Astrocyte (in vitro differentiated cells and primary cell): Measurements from ENCODE around the gene OR52L1. TPM values are rescaled to one million over a fixed set of nuclear protein-coding genes. Genes with fewer than 3 reads are reported as not detected.
"Not testable (repeated sequence)": the region's sequence is repeated elsewhere in the genome, so short reads cannot be mapped to it uniquely, and the experiment has no call there.

Source experiments
- DNase-seq: peaks from one replicate; pipeline ENCODE4 v3.0.0-alpha.2; 2010; ENCODE audit warnings: low read depth
- FAIRE-seq: peaks from 2 replicates; lab custom pipeline; 2011; peaks lifted over from hg19 to GRCh38; lab: Jason Lieb, UNC
- H2AFZ ChIP-seq: 2 replicates; pipeline ENCODE4 v1.6.0; 2012; ENCODE audit warnings: low read depth, low read length, inconsistent platforms
- H3K27ac ChIP-seq: 2 replicates; pipeline ENCODE4 v1.5.1; 2011; ENCODE audit warnings: low read depth, low read length, inconsistent platforms
- H3K27me3 ChIP-seq: 2 replicates; pipeline ENCODE4 v1.6.0; 2011; ENCODE audit warnings: low read length, inconsistent platforms; ENCODE audit not compliant: insufficient read depth
- H3K36me3 ChIP-seq: 2 replicates; pipeline ENCODE4 v1.5.1; 2011; ENCODE audit warnings: low read length, inconsistent platforms; ENCODE audit not compliant: insufficient read depth
- H3K4me1 ChIP-seq: 2 replicates; pipeline ENCODE4 v1.5.1; 2011; ENCODE audit warnings: low read length, inconsistent platforms; ENCODE audit not compliant: insufficient read depth
- H3K4me2 ChIP-seq: 2 replicates; pipeline ENCODE4 v1.6.0; 2012; ENCODE audit warnings: low read length, inconsistent platforms
- H3K4me3 ChIP-seq: 2 replicates; pipeline ENCODE4 v1.5.1; 2011; ENCODE audit warnings: low read depth, mild to moderate bottlenecking, low read length, inconsistent platforms; ENCODE audit not compliant: insufficient read depth
- H3K79me2 ChIP-seq: 2 replicates; pipeline ENCODE4 v1.6.0; 2012; ENCODE audit warnings: mild to moderate bottlenecking, low read length, inconsistent platforms; ENCODE audit not compliant: insufficient read depth
- H3K9ac ChIP-seq: 2 replicates; pipeline ENCODE4 v1.6.0; 2012; ENCODE audit warnings: mild to moderate bottlenecking, low read length, inconsistent platforms
- H3K9me3 ChIP-seq: 2 replicates; pipeline ENCODE4 v1.5.1; 2012; ENCODE audit warnings: low read depth, mild to moderate bottlenecking, low read length, inconsistent platforms; ENCODE audit not compliant: insufficient read depth
- H4K20me1 ChIP-seq: 2 replicates; pipeline ENCODE4 v1.6.0; 2012; ENCODE audit warnings: low read length, inconsistent platforms; ENCODE audit not compliant: insufficient read depth
- H3K27ac Mint-ChIP-seq: one replicate; pipeline ENCODE4 v1.8.0; 2021; ENCODE audit warnings: mild to moderate bottlenecking, mixed read lengths; ENCODE audit not compliant: unreplicated experiment
- H3K27me3 Mint-ChIP-seq: one replicate; pipeline ENCODE4 v1.8.0; 2021; ENCODE audit warnings: low read depth, mixed read lengths; ENCODE audit not compliant: unreplicated experiment
- H3K36me3 Mint-ChIP-seq: one replicate; pipeline ENCODE4 v1.8.0; 2021; ENCODE audit warnings: low read depth, mixed read lengths; ENCODE audit not compliant: unreplicated experiment
- H3K4me1 Mint-ChIP-seq: one replicate; pipeline ENCODE4 v1.8.0; 2021; ENCODE audit warnings: low read depth, mixed read lengths; ENCODE audit not compliant: unreplicated experiment
- H3K4me3 Mint-ChIP-seq: one replicate; pipeline ENCODE4 v1.8.0; 2021; ENCODE audit warnings: mild to moderate bottlenecking, moderate library complexity, mixed read lengths; ENCODE audit not compliant: unreplicated experiment
- H3K9me3 Mint-ChIP-seq: one replicate; pipeline ENCODE4 v1.8.0; 2021; ENCODE audit warnings: mild to moderate bottlenecking, mixed read lengths; ENCODE audit not compliant: unreplicated experiment
- EZH2 ChIP-seq: IDR thresholded peaks from 2 replicates; pipeline ENCODE4 v1.6.1; 2012; ENCODE audit warnings: mild to moderate bottlenecking, low read length, inconsistent platforms; ENCODE audit not compliant: insufficient read depth
- total RNA-seq: library from RNA; stranded (reverse); gene quantifications from 2 replicates; pipeline ENCODE4 v1.2.1, GENCODE V29; 2021
- TF ChIP-seq, protein P1 (sequence below): IDR thresholded peaks from 2 replicates; pipeline ENCODE4 v1.5.1; 2011; ENCODE audit warnings: low read depth, mild to moderate bottlenecking, inconsistent platforms, low read length, moderate library complexity; ENCODE audit not compliant: insufficient read depth

OR52L1 gene
- total RNA-seq, 1 donor from 2014 or later, result not detected

DNA sequence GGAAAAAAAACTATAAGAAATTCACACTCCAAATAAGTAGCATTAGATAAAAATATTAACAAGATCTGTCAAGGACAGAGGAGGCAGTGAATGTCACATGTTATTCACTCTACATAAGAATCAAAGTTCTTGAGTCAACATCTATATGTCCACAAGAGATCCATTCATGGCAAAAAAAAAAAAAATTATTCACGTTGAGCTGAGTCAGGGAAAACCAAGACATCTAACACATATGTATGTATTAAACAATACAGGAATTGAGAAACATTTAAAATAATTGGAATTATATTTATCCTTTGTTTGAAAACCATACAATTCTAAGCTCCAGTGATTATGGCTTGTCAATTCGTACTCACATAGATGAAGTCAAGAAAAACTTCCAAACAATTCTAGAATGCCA lies 19.8 kb downstream of the OR52L1 start:
- no peak overlapping the region for H3K4me3 ChIP-seq
- H3K9me3 ChIP-seq, result peaks cover 5% of the 10 kb centered on the region
- H3K36me3 ChIP-seq, result no peaks in the 10 kb centered on the region
- H3K4me1 ChIP-seq, result no peaks in the 10 kb centered on the region
- no peak for TF ChIP-seq EZH2
- TF ChIP-seq, protein P1, sequence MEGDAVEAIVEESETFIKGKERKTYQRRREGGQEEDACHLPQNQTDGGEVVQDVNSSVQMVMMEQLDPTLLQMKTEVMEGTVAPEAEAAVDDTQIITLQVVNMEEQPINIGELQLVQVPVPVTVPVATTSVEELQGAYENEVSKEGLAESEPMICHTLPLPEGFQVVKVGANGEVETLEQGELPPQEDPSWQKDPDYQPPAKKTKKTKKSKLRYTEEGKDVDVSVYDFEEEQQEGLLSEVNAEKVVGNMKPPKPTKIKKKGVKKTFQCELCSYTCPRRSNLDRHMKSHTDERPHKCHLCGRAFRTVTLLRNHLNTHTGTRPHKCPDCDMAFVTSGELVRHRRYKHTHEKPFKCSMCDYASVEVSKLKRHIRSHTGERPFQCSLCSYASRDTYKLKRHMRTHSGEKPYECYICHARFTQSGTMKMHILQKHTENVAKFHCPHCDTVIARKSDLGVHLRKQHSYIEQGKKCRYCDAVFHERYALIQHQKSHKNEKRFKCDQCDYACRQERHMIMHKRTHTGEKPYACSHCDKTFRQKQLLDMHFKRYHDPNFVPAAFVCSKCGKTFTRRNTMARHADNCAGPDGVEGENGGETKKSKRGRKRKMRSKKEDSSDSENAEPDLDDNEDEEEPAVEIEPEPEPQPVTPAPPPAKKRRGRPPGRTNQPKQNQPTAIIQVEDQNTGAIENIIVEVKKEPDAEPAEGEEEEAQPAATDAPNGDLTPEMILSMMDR, result no peak
- H3K79me2 ChIP-seq, result no peaks in the 10 kb centered on the region
- Mint-ChIP-seq H3K4me1 (no peaks in the 10 kb centered on the region), H3K27me3 (peaks cover 3% of the 10 kb centered on the region), H3K36me3 (no peaks in the 10 kb centered on the region), H3K27ac (no peak overlapping the region), H3K9me3 (peaks cover 7% of the 10 kb centered on the region), H3K4me3 (no peak overlapping the region)
- no peak overlapping the region for H3K9ac ChIP-seq
- no peak overlapping the region for H3K4me2 ChIP-seq
- H3K27ac ChIP-seq, result no peak overlapping the region
- H3K27me3 ChIP-seq, result no peaks in the 10 kb centered on the region
- no peak for DNase-seq
- H2AFZ ChIP-seq, result no peak overlapping the region
- FAIRE-seq, result no peak
- no peaks in the 10 kb centered on the region for H4K20me1 ChIP-seq

GRCh38 chr11:5960704-5961320 lies 26.0 kb downstream of the OR52L1 start:
- not testable (repeated sequence) for H3K36me3 Mint-ChIP-seq, H3K4me3 Mint-ChIP-seq, H2AFZ ChIP-seq, H3K4me3 ChIP-seq, H3K9ac ChIP-seq, H3K4me1 ChIP-seq, H3K27ac Mint-ChIP-seq, FAIRE-seq, DNase-seq, H3K79me2 ChIP-seq, H3K27ac ChIP-seq, H4K20me1 ChIP-seq, H3K9me3 ChIP-seq, H3K36me3 ChIP-seq, H3K4me2 ChIP-seq, H3K27me3 Mint-ChIP-seq, H3K4me1 Mint-ChIP-seq, H3K27me3 ChIP-seq
- peaks cover 14% of the 10 kb centered on the region for H3K9me3 Mint-ChIP-seq

DNA sequence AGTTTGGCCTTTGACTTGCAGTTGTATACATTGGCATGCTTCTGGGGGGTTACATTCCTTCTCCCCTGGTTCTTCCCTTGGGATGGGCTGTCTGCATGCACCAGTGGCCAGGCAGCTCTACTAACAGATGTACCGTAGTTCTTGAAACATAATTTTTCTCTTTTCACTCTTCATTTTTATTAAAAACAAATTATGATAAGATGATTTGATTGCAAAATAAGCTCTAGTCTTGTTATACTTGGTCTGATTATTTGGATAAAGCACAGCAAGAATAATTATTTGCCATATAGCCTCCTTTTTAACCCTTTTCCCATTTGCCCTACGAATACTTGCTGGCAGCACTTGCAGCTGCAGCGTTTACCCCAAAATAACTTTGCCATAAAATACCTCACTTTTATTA lies 31.2 kb downstream of the OR52L1 start:
- Histone ChIP-seq H3K36me3 (no peaks in the 10 kb centered on the region), H4K20me1 (no peaks in the 10 kb centered on the region), H3K9me3 (no peaks in the 10 kb centered on the region), H3K4me1 (no peaks in the 10 kb centered on the region), H3K27me3 (no peaks in the 10 kb centered on the region), H3K79me2 (no peaks in the 10 kb centered on the region), H3K9ac (no peak overlapping the region), H2AFZ (no peak overlapping the region), H3K4me3 (no peak overlapping the region), H3K4me2 (no peak overlapping the region), H3K27ac (no peak overlapping the region)
- no peak overlapping the region for H3K4me3 Mint-ChIP-seq
- no peaks in the 10 kb centered on the region for H3K36me3 Mint-ChIP-seq
- DNase-seq (no peak), FAIRE-seq (no peak)
- no peaks in the 10 kb centered on the region for H3K27me3 Mint-ChIP-seq
- no peak overlapping the region for H3K27ac Mint-ChIP-seq
- no peaks in the 10 kb centered on the region for H3K4me1 Mint-ChIP-seq
- TF ChIP-seq, protein P1, result no peak
- no peak for TF ChIP-seq EZH2
- H3K9me3 Mint-ChIP-seq, result peaks cover 7% of the 10 kb centered on the region
